Gastrocnemius medialis (tissue), 4 donors: Measurements from ENCODE around the gene MED13L.

ENCODE experiments used
- POLR2A ChIP-seq, 2 donors: fragments of 450-650 bp; IDR thresholded peaks; one replicate each; pipeline ENCODE4 v1.6.1; 2017; ENCODE audit warnings: antibody characterized with exemption in 2 of 2, mild to moderate bottlenecking in 2 of 2, moderate library complexity in 2 of 2
- TF ChIP-seq, protein P1 (sequence below), 5 experiments: fragments of 450-650 bp in 3 of 5; fragments of 200-600 bp in 2 of 5; sonication (generic) in 2 of 5; IDR thresholded peaks in 4 of 5; conservative IDR thresholded peaks in 1 of 5; 1 replicate in 4 of 5; 2 replicates in 1 of 5; pipeline ENCODE4 v1.5.1; 2016 to 2019; ENCODE audit warnings: antibody characterized with exemption in 5 of 5, mild to moderate bottlenecking in 3 of 5, moderate library complexity in 3 of 5

DNA sequence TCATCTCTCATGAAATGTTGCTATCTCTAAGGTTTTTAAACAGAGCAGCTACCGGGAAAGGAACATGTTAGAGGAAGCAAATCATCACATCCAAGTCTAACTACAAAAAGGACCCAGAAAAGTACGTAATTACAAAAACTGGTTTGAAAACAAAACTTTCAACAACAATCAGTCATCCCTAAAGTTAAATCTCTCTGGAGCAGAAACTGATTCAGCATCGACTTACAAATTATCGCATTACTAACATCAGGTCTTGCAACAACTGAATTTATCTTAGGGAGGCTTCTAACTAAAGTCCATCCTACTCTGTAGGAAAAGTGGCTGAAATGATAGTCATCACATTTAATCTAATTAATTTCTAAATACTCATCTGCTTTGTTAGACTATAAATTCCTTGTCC is 137.0 kb downstream of the MED13L start:
- TF ChIP-seq, protein P1, sequence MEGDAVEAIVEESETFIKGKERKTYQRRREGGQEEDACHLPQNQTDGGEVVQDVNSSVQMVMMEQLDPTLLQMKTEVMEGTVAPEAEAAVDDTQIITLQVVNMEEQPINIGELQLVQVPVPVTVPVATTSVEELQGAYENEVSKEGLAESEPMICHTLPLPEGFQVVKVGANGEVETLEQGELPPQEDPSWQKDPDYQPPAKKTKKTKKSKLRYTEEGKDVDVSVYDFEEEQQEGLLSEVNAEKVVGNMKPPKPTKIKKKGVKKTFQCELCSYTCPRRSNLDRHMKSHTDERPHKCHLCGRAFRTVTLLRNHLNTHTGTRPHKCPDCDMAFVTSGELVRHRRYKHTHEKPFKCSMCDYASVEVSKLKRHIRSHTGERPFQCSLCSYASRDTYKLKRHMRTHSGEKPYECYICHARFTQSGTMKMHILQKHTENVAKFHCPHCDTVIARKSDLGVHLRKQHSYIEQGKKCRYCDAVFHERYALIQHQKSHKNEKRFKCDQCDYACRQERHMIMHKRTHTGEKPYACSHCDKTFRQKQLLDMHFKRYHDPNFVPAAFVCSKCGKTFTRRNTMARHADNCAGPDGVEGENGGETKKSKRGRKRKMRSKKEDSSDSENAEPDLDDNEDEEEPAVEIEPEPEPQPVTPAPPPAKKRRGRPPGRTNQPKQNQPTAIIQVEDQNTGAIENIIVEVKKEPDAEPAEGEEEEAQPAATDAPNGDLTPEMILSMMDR (IDR thresholded peaks at IDR 0.05 in 4 of 5, conservative IDR thresholded peaks at IDR 0.05 in 1 of 5): no peak
- TF ChIP-seq POLR2A (IDR thresholded peaks at IDR 0.05): no peak
